Raji (cell line): ENCODE measurements around the gene NRCAM.
A peak's percentile ranks its signal among the peaks of the same experiment; 100 is the strongest.

ENCODE experiments used
- POLR2A ChIP-seq: IDR thresholded peaks from 2 replicates; pipeline ENCODE4 v1.6.1; 2011; ENCODE audit warnings: low read depth, low read length, control low read depth; ENCODE audit not compliant: insufficient read depth

The NRCAM gene

DNA sequence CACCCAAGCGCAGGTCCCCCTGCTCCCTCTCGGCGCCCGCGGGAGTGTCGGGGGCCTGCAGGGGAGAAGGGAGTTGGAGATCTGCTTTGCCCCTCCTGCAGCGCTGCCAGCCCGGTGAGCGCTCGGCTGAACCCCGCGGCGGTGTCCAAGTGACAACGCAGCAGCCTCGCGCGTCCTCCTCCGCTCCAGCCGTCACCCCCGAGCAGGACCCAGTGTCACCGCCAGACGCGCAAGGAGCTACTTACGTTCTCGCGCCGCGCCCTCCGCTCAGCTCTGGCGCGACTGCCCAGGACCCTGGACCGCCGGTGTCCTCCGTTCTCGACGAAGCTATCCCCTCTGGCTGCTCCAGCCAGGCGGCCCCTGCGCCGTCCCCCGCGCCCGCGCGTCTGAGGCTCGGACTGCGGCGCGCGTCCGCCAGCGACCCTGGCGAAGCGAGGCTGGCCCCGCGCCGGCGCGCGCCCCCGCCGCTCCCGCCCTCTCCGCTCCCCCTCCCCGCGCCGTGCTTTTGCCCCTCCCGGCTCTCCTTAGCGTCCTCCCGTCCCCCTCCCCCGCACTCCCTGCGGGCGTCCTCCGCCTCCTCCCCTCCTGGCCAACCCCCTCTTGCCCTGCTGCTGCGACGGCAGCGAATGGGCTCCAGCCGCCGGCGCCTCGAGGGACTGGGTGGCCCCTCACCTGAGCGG is at the start of gene NRCAM:
Gene NRCAM (minus strand): TSS at position 439 of the 680 bp plus-strand sequence. CDS start 216,372 bp downstream, outside the sequence.
- TF ChIP-seq POLR2A = no peak

DNA sequence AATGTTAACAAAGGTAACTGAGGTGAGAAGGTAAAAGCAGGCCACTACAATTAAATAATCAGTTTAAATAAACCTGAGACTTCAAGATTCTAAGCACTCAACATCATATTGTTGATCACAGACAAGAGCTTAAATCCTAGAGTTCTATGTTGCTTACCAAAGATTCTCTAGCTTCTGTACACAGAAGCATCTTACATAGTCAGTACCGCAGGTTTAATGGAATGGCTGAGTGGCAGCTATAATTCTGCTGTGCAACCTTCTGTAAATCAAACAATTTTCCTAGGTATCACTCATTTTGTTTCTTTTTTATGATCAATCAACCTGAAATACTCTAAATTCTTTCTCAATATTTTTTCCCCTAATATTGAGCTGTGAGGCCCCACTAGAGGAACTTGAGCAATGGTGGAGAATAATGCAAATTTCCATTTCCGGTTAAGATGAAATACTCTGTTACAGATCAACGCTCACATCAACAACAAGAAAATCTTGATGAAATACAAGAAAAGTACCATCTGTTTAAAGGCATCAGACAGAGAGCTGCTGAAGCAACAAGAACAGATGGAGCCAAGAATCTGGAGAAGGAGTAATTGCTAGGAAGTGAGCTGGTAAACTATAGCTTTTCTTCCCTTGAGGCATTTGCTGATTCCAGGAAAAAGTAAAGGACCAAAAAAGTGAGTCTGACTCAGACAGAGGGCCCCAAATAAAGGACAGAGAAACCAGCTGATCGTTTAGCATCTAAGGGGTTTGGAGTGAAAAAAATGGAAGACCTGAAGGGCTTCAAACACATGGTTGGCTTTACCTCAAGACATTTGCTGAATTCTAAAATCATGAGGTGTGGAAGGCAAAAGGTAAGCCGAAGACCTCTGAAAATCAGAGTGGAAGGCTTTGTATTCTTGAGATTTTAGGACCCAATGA is 47.1 kb upstream of the NRCAM start:
- TF ChIP-seq POLR2A = peak; percentile 46; the same call in 1 of the 2 replicates

DNA sequence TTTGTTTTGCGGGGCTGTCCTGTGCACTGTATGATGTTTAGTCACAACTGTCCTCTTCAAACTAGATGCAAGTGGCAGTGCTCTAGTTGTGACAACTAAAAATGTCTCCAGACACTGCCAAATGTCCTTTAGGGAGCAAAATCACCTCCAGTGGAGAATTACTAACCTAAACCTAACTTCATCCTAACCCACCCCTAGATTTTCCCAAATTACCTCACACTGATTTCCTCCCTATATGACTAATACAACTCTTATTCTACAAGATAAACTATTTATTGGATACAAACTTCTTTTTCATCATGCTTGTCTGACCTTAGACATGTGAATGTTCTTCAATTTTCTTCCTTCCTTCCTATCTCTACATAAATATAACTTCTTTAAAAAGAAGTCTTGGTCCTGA is 43.3 kb upstream of the NRCAM start:
- TF ChIP-seq POLR2A = no peak

DNA sequence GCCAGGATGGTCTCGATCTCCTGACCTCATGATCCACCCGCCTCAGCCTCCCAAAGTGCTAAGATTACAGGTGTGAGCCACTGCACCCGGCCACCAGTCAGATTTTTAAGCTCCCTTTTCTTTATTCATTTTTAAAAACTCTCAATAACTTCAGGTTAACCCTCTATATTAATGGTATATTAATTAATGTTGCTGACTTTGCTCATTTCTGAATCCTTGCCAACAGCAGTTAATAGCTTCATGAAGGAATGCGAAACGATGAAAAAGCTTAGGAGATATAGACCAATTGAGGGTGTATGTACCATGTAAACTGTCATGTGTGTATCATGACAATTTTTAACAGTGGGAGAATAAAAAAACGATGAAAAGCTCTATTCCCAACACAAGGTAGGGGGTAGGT is 42.2 kb upstream of the NRCAM start:
- no peak for TF ChIP-seq POLR2A

DNA sequence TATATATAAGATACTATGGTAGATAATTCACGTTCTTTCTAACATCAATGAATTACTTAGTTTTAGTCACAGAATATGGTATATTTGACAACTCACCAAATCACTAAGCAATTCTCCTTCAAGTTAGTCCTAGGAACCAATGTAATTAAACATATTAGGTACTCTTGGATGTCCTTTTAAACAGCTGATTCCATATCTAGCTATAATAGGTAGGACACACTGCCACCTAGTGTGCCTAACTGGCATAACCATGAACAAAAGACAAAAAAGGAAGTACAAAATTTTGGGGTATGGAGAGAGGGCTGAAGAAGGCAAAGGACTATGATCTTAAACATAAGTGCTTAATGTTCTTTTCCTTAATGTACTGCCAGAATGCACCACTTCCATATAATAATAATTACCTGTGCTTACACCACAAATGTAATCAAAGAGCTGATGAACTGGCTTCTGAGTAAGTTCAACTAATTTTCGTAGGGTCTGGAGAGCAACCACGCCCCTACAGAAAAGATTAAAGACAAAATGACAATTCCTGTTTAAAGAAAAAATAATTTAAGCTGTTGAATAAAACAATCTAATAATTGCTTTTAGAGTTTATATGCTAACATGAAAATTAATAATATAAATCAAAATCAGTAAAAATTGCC is 41.0 kb upstream of the NRCAM start:
- TF ChIP-seq POLR2A = no peak

DNA sequence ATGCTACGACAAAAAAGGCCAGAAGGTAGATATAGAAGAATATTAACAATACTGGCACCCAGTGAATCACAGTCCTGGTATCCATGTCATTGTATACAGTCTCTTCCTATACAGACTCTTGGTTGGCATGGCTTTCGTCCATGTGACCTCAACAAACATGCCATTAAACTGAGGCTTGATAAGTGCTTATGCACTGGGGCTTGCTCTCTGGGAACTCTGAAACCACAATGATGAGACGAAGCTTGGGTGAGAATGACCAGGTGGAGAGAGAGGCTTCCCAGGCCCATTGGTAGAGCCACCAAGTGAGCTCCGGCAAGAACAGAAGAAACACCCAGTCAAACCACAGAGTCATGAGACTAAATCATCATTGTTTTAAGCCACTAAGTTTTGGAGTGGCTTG is 36.5 kb upstream of the NRCAM start:
- TF ChIP-seq POLR2A = no peak

DNA sequence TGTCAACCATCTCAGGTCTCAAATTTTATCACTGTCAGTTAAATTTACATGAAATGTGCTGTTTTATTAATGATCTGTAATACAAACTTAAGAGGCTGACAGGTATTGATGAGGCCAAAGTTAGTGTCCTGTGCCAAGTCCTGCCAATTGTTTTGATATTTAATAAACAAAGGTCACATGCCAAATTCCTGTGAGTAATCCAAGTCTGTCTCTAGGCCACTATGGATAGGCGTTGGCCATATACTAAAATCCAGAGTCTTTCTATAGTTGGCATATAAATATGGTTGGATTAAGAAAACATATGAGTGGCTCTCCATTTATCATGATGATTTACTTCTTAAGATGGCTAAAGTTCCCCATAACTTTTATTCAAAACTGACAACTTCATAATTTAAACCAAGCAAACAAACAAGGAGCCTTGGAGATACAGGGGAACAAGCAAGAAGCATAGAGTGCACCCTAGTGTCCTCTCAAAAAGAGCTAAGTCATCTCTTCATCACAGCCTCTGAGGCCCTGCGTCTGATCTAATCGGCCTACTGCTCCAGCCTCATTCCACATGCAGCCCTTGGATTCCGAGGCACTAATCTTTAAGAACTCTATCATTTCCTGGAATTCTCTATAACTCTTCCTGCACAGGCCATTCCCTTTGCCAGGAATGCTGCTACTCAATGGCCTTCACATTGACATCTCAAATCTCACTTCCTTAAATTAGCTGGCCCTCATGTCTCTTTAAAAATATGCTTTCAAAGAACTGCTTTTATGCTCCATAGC is 32.7 kb upstream of the NRCAM start:
- TF ChIP-seq POLR2A = no peak

DNA sequence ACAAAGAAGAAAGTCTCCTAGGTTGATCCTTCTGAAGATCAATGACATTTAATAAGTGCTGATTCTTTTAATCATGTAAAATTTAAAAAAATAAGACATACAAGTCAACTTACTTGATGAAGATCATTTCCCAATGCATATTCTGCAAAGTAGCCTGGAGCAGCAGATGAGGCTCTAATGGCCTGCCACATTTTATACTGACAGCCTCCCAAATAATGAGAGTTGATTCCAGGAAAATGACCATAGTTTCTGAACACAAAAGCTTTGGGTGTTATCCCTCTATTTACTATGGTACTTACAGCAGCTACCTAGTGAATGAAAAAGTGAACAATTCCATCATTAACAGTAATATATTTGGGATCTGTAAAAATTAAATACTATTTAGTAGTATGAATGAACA is 31.4 kb upstream of the NRCAM start:
- TF ChIP-seq POLR2A = no peak

DNA sequence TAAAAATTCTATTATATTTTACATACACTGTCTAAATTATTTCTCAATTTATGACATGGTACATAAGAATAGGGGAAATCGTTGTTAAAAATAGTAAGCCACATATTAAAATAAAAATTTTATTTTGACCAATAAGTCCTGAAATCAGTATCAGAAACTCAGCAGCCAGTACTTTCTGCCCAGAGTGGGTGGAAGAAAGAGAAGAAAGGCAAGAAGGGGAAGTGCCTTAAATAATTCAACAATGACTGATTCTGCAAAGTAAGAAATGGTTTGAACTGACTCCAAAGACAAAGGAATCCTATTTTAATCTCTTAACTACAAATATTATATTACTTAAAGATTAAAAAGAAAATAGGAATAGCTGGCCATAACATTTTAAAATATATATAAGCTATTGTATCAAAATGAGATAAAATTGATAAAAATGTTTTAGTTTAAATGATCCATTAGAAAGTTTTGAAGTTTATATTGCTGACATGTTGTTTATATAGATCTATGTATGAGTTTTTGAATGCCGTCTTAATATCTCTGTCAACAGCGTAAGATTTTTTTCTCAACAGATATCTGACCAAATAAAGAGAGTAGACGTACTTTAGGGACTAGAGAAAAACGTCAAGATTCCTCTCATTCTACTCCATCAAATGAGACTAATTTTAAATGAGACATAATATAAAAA is 30.2 kb upstream of the NRCAM start:
- TF ChIP-seq POLR2A = no peak

DNA sequence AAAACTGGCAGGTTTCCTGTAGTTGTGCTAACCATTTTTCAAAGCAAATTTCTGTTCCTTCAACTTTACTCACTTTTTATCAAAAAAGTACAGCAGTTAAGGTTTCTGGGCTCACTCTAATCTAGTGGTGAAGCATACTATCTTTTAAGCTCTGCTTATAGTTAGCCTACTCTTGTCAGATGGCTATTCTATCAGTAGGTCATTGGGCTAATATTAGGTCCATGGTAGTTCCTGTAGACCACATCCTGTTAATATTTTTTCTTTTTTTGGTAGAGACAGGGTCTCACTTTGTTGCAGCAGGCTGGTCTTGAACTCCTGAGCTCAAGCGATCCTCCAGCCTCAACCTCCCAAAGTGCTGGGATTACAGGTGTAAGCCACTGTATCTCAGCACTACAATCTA is 27.9 kb upstream of the NRCAM start:
- TF ChIP-seq POLR2A = no peak

DNA sequence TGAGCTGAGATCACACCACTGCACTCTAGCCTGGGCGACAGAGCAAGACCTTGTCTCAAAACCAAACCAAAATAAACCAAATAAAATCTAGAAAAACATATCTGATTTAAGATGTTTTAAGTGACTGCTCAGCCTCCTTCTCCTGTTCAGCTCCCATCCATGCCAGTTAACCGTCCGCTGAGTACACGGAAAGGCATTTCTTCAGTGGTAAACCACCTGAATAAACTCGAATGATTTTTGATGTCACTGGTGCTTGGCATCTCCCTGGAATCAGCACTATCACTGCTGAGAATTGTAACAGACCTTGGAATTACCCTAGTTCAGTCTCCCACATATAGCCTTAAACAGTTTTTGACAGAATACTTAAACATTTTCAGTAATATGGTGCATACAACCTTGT is 24.1 kb upstream of the NRCAM start:
- TF ChIP-seq POLR2A = no peak

DNA sequence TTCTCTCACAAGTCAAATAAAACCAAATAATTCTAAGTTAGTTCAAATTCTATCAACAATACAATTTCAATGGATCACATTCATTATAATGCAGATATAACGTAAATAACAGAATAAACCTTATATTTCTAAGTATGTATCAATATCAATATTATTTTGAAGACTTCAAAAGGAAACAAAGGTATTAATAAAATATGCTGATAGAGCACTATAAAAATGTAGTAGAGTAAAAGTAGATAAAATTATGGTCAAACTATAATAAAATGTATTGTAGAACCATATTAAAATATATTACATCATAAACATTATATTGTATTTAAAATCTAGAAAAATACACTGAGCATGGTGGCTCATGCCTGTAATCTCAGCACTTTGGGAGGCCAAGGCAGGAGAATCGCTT is 23.5 kb upstream of the NRCAM start:
- TF ChIP-seq POLR2A = no peak

DNA sequence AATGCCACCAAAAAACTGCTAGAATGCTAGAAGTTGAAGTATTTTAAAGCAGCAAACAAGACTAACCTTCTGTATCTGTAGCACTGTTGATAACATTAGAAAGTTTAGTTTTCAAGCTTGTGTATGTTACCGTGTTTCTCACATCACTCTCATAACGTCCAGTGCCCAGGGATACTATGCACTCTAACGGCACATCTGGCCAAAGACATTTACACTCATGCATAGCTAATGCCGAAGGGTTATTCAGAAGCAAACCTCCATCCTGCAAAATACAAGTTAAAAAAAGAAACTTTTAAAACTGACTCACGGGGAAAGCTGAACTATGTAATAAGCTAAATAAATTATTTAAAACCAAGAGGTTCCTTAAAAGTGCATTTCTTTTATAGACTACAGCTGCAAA is 22.9 kb upstream of the NRCAM start:
- TF ChIP-seq POLR2A = no peak

DNA sequence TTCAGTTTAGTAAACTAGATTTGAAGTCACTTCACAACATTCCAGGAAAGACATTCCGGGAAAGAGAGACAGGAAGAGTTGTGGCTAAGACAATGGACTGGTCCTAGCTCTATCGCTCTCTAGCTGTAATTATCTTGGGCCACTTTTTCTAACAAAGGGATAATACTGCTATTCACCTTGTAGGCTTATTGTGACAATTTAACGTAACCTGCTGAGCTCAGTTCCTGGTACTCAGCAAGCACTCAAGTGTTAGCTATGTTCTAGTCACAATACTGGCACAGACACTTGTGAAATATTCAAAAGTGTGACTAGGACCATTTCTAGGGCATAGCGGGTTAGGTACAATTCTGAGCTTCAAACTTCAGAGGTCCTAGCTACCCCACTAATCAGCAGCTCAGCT is 12.0 kb upstream of the NRCAM start:
- no peak for TF ChIP-seq POLR2A

DNA sequence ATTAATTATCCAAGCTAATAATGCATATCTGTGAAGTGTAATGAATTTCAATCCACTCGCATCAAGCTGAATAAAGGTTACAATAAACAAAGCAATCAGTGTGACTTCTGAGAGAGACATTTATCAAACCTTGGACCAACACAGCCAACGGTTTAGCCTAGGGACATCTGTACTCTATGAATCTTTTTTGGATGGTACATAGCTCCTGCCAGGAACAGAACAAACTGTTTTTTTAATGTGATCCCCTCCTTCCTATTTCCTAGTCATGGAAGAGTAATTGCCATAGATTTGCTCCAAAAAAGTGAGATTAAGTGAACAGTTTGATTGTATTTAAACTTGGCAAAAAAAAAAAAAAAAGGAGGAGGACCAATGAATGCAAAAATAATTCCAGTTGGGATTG is 11.2 kb upstream of the NRCAM start:
- no peak for TF ChIP-seq POLR2A

DNA sequence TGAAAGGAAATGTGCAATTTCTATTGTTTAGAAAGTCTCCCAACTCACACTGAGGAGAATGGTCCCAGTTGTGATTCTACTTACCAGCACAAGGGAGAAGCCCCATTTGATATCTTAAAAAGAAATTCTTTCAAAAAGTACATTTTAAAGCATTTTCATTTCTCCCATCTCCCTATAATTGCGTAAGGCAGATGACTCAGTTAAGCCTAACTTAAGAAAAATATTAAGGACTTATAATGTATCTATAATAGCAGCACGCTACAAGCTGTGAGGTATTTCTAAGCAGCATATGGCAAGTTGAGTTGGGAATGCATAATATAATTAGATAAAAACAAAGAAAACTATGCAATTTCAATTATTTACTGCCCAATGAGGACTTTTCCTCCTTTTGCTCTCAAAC is 8.5 kb upstream of the NRCAM start:
- no peak for TF ChIP-seq POLR2A
